ENCODE measurements around the gene CYB5R4.

DNA sequence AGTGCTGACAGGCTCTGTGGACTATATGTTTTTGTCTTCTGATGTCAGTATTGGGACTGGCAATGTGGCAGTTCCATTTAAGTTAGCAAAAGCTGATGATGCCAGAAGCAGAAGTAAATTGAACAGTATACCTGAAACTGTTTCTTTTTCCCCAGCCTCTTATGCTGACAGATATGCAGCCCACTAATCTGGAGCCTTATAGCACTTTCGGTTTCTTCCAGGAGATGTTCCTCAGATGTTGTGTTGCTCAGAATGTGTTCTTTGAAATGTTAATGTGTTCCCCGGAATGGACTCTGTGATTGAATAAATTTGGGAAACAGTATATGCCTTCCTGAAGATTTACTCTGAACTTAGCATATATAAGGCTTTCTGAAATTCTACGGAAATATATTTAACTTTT is 93.3 kb downstream of the CYB5R4 start:
- TF ChIP-seq, protein P1, sequence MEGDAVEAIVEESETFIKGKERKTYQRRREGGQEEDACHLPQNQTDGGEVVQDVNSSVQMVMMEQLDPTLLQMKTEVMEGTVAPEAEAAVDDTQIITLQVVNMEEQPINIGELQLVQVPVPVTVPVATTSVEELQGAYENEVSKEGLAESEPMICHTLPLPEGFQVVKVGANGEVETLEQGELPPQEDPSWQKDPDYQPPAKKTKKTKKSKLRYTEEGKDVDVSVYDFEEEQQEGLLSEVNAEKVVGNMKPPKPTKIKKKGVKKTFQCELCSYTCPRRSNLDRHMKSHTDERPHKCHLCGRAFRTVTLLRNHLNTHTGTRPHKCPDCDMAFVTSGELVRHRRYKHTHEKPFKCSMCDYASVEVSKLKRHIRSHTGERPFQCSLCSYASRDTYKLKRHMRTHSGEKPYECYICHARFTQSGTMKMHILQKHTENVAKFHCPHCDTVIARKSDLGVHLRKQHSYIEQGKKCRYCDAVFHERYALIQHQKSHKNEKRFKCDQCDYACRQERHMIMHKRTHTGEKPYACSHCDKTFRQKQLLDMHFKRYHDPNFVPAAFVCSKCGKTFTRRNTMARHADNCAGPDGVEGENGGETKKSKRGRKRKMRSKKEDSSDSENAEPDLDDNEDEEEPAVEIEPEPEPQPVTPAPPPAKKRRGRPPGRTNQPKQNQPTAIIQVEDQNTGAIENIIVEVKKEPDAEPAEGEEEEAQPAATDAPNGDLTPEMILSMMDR (IDR thresholded peaks at IDR 0.05), result no peak
- no peak for TF ChIP-seq ZFX (IDR thresholded peaks at IDR 0.05; ENCODE audit: borderline replicate concordance)

Data from 22Rv1 (cell line).